Measurements from ENCODE around the gene RECK.

DNA sequence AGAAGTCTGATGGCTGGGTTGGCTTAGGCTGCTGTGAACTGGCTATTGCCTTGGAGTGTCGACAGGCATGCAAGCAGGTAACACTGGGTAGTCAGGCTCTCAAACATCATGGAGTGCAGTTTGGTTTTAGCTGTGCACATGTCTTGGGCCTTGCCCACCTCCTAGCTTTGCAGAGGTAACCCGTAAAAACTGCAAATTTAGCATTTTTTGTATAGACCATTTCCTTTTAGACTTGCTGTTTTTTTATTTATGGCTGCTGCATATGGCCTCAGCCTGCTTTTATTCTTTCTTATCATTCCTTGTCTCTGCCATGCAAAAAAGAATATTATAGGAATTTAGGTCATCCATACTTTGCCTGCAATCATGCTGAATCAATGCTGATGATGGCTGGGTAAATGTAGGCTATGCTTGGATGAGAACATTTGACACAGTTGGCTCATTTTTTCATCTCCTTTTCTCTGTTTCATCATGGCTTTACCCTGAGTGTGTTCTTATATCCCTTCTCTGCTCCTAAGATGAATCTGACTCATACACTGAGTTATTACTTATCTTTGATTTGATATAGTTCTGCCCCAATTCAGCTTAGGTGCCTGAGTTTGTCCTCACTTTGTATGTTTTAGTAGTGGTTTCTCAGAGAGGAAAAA is 27.2 kb downstream of the RECK start:
- no peak for TF ChIP-seq CTCF (IDR thresholded peaks at IDR 0.05)
- no peak for TF ChIP-seq POLR2AphosphoS5 (IDR thresholded peaks at IDR 0.05)
- TF ChIP-seq POLR2A (IDR thresholded peaks at IDR 0.05): no peak

Data from breast epithelium (tissue), 3 donors.